ENCODE measurements around the gene TSPAN6.

TSPAN6 gene

DNA sequence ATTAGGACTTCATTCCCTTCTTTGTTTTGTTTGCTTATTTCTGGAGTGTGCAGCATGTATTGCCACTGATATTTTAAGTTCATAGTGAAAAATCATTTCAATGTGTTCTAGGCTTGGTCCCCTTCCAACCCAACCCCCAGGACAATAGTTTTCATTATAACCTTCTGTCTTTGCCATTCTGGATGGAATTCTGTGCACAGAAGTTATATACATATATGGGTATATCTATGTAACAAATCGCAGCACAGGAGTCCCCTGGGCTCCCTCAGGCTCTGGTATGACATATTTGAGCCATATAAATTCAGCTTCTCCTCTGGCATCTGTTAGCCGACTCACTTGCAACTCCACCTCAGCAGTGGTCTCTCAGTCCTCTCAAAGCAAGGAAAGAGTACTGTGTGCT, 52.0 kb downstream of the TSPAN6 start, which contains the start of gene TNMD:
TSS of gene TNMD (plus strand) at position 326 of the 400 bp plus-strand sequence. CDS start 83 bp downstream, outside the sequence.
- no peaks in the 10 kb centered on the region for H3K4me1 ChIP-seq (ENCODE audit: insufficient read depth, low read length, poor library complexity, severe bottlenecking)
- no peaks in the 10 kb centered on the region for H3K36me3 ChIP-seq (ENCODE audit: insufficient read depth, low read length)
- no peaks in the 10 kb centered on the region for H3K9me3 ChIP-seq (ENCODE audit: insufficient read depth, low read depth, low read length)
- H3K4me2 ChIP-seq (ENCODE audit: low read depth, low read length, poor library complexity, severe bottlenecking) = no peak within 1 kb of the TSS
- H3K27me3 ChIP-seq (ENCODE audit: insufficient read depth, low read length, poor library complexity, severe bottlenecking) = no peaks in the 10 kb centered on the region
- no peaks in the 10 kb centered on the region for H3K9me2 ChIP-seq (replicated peaks; ENCODE audit: low read depth, low read length)
- H3K4me3 ChIP-seq (ENCODE audit: low read length, poor library complexity, severe bottlenecking) = no peak within 1 kb of the TSS
- TF ChIP-seq EZH2phosphoT487 (IDR thresholded peaks at IDR 0.05; ENCODE audit: borderline replicate concordance) (no peak), CTCF (conservative IDR thresholded peaks at IDR 0.05; ENCODE audit: low read length) (no peak)
- H3F3A ChIP-seq (ENCODE audit: low read depth) = no peaks in the 10 kb centered on the region
- H3K79me2 ChIP-seq (ENCODE audit: insufficient read depth, low read length) = no peaks in the 10 kb centered on the region
- no peaks in the 10 kb centered on the region for H4K20me1 ChIP-seq (ENCODE audit: insufficient read depth, low read length, poor library complexity, severe bottlenecking)
- no peak within 1 kb of the TSS for H2AFZ ChIP-seq (ENCODE audit: low read length)
- H3K9ac ChIP-seq (ENCODE audit: low read depth, low read length, poor library complexity, severe bottlenecking) = no peak within 1 kb of the TSS
